Gastrocnemius medialis (tissue), 4 donors: ENCODE data around the gene LIPE.

Experiments
- CTCF ChIP-seq, 5 experiments: fragments of 450-650 bp in 3 of 5; fragments of 200-600 bp in 2 of 5; sonication (generic) in 2 of 5; IDR thresholded peaks in 4 of 5; conservative IDR thresholded peaks in 1 of 5; 1 replicate in 4 of 5; 2 replicates in 1 of 5; pipeline ENCODE4 v1.5.1; 2016 to 2019; ENCODE audit warnings: antibody characterized with exemption in 5 of 5, mild to moderate bottlenecking in 3 of 5, moderate library complexity in 3 of 5
- POLR2A ChIP-seq, 2 donors: fragments of 450-650 bp; IDR thresholded peaks; one replicate each; pipeline ENCODE4 v1.6.1; 2017; ENCODE audit warnings: antibody characterized with exemption in 2 of 2, mild to moderate bottlenecking in 2 of 2, moderate library complexity in 2 of 2

- TF ChIP-seq CTCF (IDR thresholded peaks at IDR 0.05 in 4 of 5, conservative IDR thresholded peaks at IDR 0.05 in 1 of 5), result no peak
- no peak for TF ChIP-seq POLR2A (IDR thresholded peaks at IDR 0.05)
Measured at GRCh38 chr19:42370626-42371175, 56.5 kb downstream of the LIPE start.
